Lower leg skin (tissue), 3 donors: ENCODE measurements around the gene PPP4R1.

Experiments used
- CTCF ChIP-seq, 3 donors: fragments of 450-650 bp; IDR thresholded peaks; one replicate each; pipeline ENCODE4 v1.5.1; 2016; ENCODE audit warnings: antibody characterized with exemption in 3 of 3, mild to moderate bottlenecking in 3 of 3, moderate library complexity in 2 of 3
- POLR2A ChIP-seq, 2 donors: fragments of 450-650 bp; IDR thresholded peaks; one replicate each; pipeline ENCODE4 v1.6.1; 2016 to 2017; ENCODE audit warnings: antibody characterized with exemption in 2 of 2, mild to moderate bottlenecking in 1 of 2, moderate library complexity in 1 of 2

DNA sequence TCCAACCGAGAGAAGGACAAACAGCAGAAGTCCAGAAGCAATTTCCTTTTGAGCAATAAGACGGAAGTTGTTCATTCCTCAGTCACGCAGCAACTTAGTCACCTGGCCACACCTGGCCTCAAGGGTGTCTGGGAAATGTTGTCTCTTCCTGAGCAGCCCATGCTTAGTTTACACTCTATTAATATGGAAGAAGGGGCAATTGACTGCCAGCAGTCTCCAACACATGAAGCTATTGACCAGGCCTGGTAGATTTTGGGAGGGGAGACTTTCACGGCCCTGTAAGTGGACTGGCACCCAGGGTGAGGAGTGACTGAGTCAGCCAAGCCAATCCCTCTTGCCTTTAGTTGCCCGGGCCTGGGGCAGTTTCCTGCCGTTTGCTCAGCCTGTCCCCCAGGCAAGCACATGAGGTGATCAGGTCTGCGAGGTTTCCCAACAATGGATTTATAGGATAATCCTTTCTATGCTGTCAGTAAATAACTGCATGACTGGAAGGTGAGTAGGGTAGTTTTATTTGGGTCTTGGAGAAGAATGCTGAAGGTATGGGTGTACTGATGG, 43.8 kb upstream of the PPP4R1 start:
- TF ChIP-seq CTCF (IDR thresholded peaks at IDR 0.05) = no peak
- TF ChIP-seq POLR2A (IDR thresholded peaks at IDR 0.05) = no peak
